Neutrophil (primary cell): ENCODE data around the gene PPP2R5E.
A peak's percentile ranks its signal among the peaks of the same experiment; 100 is the strongest.

ENCODE experiments used
- H3K27ac ChIP-seq: fragments of 200-600 bp; sonication (generic); 2 replicates; pipeline ENCODE4 v1.5.1; 2016; ENCODE audit warnings: mild to moderate bottlenecking, moderate library complexity
- H3K27me3 ChIP-seq: fragments of 200-600 bp; sonication (generic); 2 replicates; pipeline ENCODE4 v1.6.0; 2016; ENCODE audit warnings: mild to moderate bottlenecking
- H3K36me3 ChIP-seq: fragments of 200-600 bp; sonication (generic); 2 replicates; pipeline ENCODE4 v1.5.1; 2017
- H3K4me1 ChIP-seq, 2 experiments: fragments of 200-600 bp in 1 of 2; sonication (generic) in 1 of 2; 1 replicate in 1 of 2; 2 replicates in 1 of 2; pipeline versions ENCODE4 v1.5.1 to v1.6.1; 2013 to 2016; ENCODE audit warnings: low read depth in 1 of 2, low read length in 1 of 2, mild to moderate bottlenecking in 1 of 2, moderate library complexity in 1 of 2; ENCODE audit not compliant: control insufficient read depth in 1 of 2, insufficient read depth in 1 of 2
- H3K4me3 ChIP-seq, 2 experiments: fragments of 200-600 bp in 1 of 2; sonication (generic) in 1 of 2; 1 replicate in 1 of 2; 2 replicates in 1 of 2; pipeline ENCODE4 v1.5.1; 2013 to 2016; ENCODE audit warnings: low read depth in 1 of 2, low read length in 1 of 2, mild to moderate bottlenecking in 1 of 2, moderate library complexity in 1 of 2
- H3K9me3 ChIP-seq: fragments of 200-600 bp; sonication (generic); 2 replicates; pipeline ENCODE4 v1.5.1; 2016
- CTCF ChIP-seq: fragments of 200-600 bp; sonication (generic); IDR thresholded peaks from 2 replicates; pipeline ENCODE4 v1.5.1; 2016; ENCODE audit warnings: antibody characterized with exemption

PPP2R5E gene

GRCh38 chr14:63515240-63515639 is 27.9 kb downstream of the PPP2R5E start:
- H3K36me3 ChIP-seq = peaks cover 6% of the 10 kb centered on the region
- H3K4me1 ChIP-seq = peaks cover 11 to 15% of the 10 kb centered on the region in 2 experiments
- TF ChIP-seq CTCF = no peak
- H3K9me3 ChIP-seq = no peaks in the 10 kb centered on the region
- no peak overlapping the region for H3K4me3 ChIP-seq
- H3K27me3 ChIP-seq = no peaks in the 10 kb centered on the region
- no peak overlapping the region for H3K27ac ChIP-seq

- Histone ChIP-seq H3K27me3 (no peaks in the 10 kb centered on the region), H3K4me1 (peaks cover 14 to 18% of the 10 kb centered on the region in 2 experiments), H3K9me3 (no peaks in the 10 kb centered on the region), H3K4me3 (no peak overlapping the region), H3K36me3 (no peaks in the 10 kb centered on the region), H3K27ac (no peak overlapping the region)
- TF ChIP-seq CTCF = no peak
Observed at GRCh38 chr14:63513756-63514155, 29.4 kb downstream of the PPP2R5E start.

GRCh38 chr14:63512861-63513260 is 30.3 kb downstream of the PPP2R5E start:
- no peak overlapping the region for H3K4me3 ChIP-seq
- no peak overlapping the region for H3K27ac ChIP-seq
- no peaks in the 10 kb centered on the region for H3K9me3 ChIP-seq
- TF ChIP-seq CTCF = no peak
- H3K36me3 ChIP-seq = no peaks in the 10 kb centered on the region
- H3K4me1 ChIP-seq = peaks cover 14 to 18% of the 10 kb centered on the region in 2 experiments
- H3K27me3 ChIP-seq = no peaks in the 10 kb centered on the region

GRCh38 chr14:63510538-63510937 is 32.6 kb downstream of the PPP2R5E start:
- Histone ChIP-seq H3K36me3 (no peaks in the 10 kb centered on the region), H3K4me1 (peaks cover 14 to 18% of the 10 kb centered on the region in 2 experiments), H3K9me3 (no peaks in the 10 kb centered on the region), H3K27ac (peak overlapping the region; percentile 68), H3K27me3 (no peaks in the 10 kb centered on the region), H3K4me3 (no peak overlapping the region)
- TF ChIP-seq CTCF = no peak

- H3K4me3 ChIP-seq = no peak overlapping the region
- no peaks in the 10 kb centered on the region for H3K27me3 ChIP-seq
- no peak overlapping the region for H3K27ac ChIP-seq
- no peaks in the 10 kb centered on the region for H3K36me3 ChIP-seq
- H3K9me3 ChIP-seq = no peaks in the 10 kb centered on the region
- TF ChIP-seq CTCF = no peak
- peaks cover 14 to 18% of the 10 kb centered on the region in 2 experiments for H3K4me1 ChIP-seq
Observed at GRCh38 chr14:63508033-63508432, 35.1 kb downstream of the PPP2R5E start.

GRCh38 chr14:63504648-63505047 is 38.5 kb downstream of the PPP2R5E start:
- no peak for TF ChIP-seq CTCF
- Histone ChIP-seq H3K4me1 (no peaks in the 10 kb centered on the region), H3K4me3 (no peak overlapping the region), H3K27me3 (no peaks in the 10 kb centered on the region), H3K36me3 (no peaks in the 10 kb centered on the region), H3K9me3 (no peaks in the 10 kb centered on the region), H3K27ac (no peak overlapping the region)
